ENCODE results near the gene EMX1.

DNA sequence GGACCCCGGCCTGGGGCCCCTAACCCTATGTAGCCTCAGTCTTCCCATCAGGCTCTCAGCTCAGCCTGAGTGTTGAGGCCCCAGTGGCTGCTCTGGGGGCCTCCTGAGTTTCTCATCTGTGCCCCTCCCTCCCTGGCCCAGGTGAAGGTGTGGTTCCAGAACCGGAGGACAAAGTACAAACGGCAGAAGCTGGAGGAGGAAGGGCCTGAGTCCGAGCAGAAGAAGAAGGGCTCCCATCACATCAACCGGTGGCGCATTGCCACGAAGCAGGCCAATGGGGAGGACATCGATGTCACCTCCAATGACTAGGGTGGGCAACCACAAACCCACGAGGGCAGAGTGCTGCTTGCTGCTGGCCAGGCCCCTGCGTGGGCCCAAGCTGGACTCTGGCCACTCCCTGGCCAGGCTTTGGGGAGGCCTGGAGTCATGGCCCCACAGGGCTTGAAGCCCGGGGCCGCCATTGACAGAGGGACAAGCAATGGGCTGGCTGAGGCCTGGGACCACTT lies 16.4 kb downstream of the EMX1 start:
- TF ChIP-seq CTCF (IDR thresholded peaks at IDR 0.05) (no peak), EZH2 (IDR thresholded peaks at IDR 0.05) (no peak)
